Lung (tissue), 12 donors: ENCODE data around the gene PLXNB3. TPM values are rescaled to one million over a fixed set of nuclear protein-coding genes. Genes with fewer than 3 reads are reported as not detected.

Source experiments
- ATAC-seq: fragments of 200-7000 bp; cut with Tn5 transposase; one replicate; pipeline ENCODE4 v1.9.1; 2020; ENCODE audit warnings: moderate number of reproducible peaks; ENCODE audit not compliant: insufficient read depth, low FRiP score
- DNase-seq, 3 donors: peaks; one replicate each; pipeline ENCODE4 v3.0.0-alpha.2; 2013 to 2017
- H3K27ac ChIP-seq, 2 donors: one replicate each; pipeline ENCODE4 v1.5.1; 2013; ENCODE audit warnings: mild to moderate bottlenecking in 2 of 2, moderate library complexity in 2 of 2, control low read depth in 1 of 2, inconsistent platforms in 1 of 2, low read depth in 1 of 2, low read length in 1 of 2
- H3K27me3 ChIP-seq, 3 donors: one replicate each; pipeline ENCODE4 v1.5.1; 2013; ENCODE audit warnings: low read length in 2 of 3; ENCODE audit not compliant: control insufficient read depth in 3 of 3, insufficient read depth in 3 of 3
- H3K36me3 ChIP-seq, 4 donors: one replicate each; pipeline ENCODE4 v1.5.1; 2013; ENCODE audit warnings: low read length in 4 of 4, mild to moderate bottlenecking in 1 of 4, moderate library complexity in 1 of 4; ENCODE audit not compliant: control insufficient read depth in 4 of 4, insufficient read depth in 4 of 4
- H3K4me1 ChIP-seq, 5 donors: one replicate each; pipeline ENCODE4 v1.5.1; 2013; ENCODE audit warnings: low read length in 5 of 5, mild to moderate bottlenecking in 2 of 5, moderate library complexity in 1 of 5; ENCODE audit not compliant: control insufficient read depth in 5 of 5, insufficient read depth in 5 of 5
- H3K4me3 ChIP-seq: one replicate; pipeline ENCODE4 v1.5.1; 2013; ENCODE audit warnings: mild to moderate bottlenecking, control low read depth, moderate library complexity
- H3K9ac ChIP-seq, 2 donors: one replicate each; pipeline ENCODE4 v1.5.1; 2013; ENCODE audit warnings: low read length in 2 of 2, control low read depth in 1 of 2; ENCODE audit not compliant: insufficient read depth in 1 of 2
- H3K9me3 ChIP-seq, 4 donors: one replicate each; pipeline ENCODE4 v1.5.1; 2013; ENCODE audit warnings: low read length in 3 of 4, mild to moderate bottlenecking in 1 of 4, moderate library complexity in 1 of 4; ENCODE audit not compliant: control insufficient read depth in 4 of 4, insufficient read depth in 3 of 4
- WGBS, 2 donors: extraction: QIAGEN DNeasy Blood & Tissue Kit; methylation state at CpG; one replicate each; pipeline ENCODE4 v1.1.7; 2013; 5-methylcytosine and 5-hydroxymethylcytosine counted together
- polyA plus RNA-seq, 2 donors: library from polyadenylated mRNA; stranded (reverse); fragments of 200-250 nt; gene quantifications; one replicate each; pipeline ENCODE4 v1.2.1, GENCODE V29; 2013
- total RNA-seq, 2 donors: library from RNA; depleted of rRNA in 1 of 2; stranded (reverse); fragments of >200 nt in 1 of 2; gene quantifications; one replicate each; pipeline ENCODE4 v1.2.1, GENCODE V29; 2014 to 2021
- TF ChIP-seq, protein P1 (sequence below): IDR thresholded peaks from 2 replicates; pipeline ENCODE4 v1.5.1; 2012; ENCODE audit warnings: mild to moderate bottlenecking; ENCODE audit errors: control extremely low read depth, extremely low read depth
- donor health status: control.
- donor health status: control.
- donor health status: Bipolar disorder and iron deficiency.
- donor health status: healthy.
- donor health status: DM: yes; HTN: yes; CAD: no.

Gene PLXNB3
- total and polyA plus RNA-seq, 4 donors: 1.0 to 2.6 (median 1.5) TPM

GRCh38 chrX:153805436-153805835 is 41.4 kb downstream of the PLXNB3 start:
- 90 to 92% methylated on average over 13 of the region's 13 CpGs for WGBS, 2 donors
- ATAC-seq: no peak

DNA sequence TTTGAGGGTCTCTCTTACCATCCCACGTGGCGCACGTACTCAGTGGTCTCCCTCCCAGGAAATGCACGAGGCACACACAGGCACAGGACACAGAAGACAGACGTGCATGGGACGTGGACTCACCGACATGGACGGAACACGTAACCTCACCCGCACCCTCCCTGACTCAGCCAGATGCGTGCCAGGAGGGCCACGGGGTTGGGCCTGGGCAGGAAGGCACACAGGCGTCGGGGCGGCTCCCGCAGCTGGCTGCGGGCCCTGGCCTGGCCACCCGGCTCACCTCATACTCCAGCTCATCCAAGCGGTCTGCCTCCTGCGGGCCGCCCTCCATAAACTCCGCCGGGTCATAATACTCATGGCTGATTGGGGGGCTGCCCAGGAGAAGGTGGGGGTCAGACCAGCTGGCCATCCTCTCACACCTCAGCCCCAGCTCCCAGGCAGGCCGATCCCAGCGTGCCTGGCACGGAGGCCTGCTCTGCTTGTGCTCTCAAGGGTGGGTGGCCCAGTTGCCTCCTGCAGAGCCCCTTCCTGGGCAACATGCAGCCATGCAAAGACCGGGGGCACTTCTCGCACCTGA is 43.0 kb downstream of the PLXNB3 start:
- no peak overlapping the region for H3K27ac ChIP-seq
- no peaks in the 10 kb centered on the region for H3K36me3 ChIP-seq
- peaks cover 0 to 16% (median 1%) of the 10 kb centered on the region in 4 donors for H3K9me3 ChIP-seq
- no peak overlapping the region for H3K4me3 ChIP-seq
- DNase-seq: no peak
- no peak overlapping the region for H3K9ac ChIP-seq
- 86 to 89% methylated on average over 19 to 28 of the region's 28 CpGs for WGBS, 2 donors
- TF ChIP-seq, protein P1, sequence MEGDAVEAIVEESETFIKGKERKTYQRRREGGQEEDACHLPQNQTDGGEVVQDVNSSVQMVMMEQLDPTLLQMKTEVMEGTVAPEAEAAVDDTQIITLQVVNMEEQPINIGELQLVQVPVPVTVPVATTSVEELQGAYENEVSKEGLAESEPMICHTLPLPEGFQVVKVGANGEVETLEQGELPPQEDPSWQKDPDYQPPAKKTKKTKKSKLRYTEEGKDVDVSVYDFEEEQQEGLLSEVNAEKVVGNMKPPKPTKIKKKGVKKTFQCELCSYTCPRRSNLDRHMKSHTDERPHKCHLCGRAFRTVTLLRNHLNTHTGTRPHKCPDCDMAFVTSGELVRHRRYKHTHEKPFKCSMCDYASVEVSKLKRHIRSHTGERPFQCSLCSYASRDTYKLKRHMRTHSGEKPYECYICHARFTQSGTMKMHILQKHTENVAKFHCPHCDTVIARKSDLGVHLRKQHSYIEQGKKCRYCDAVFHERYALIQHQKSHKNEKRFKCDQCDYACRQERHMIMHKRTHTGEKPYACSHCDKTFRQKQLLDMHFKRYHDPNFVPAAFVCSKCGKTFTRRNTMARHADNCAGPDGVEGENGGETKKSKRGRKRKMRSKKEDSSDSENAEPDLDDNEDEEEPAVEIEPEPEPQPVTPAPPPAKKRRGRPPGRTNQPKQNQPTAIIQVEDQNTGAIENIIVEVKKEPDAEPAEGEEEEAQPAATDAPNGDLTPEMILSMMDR: no peak
- ATAC-seq: no peak
- H3K4me1 ChIP-seq: no peaks in the 10 kb centered on the region
- no peaks in the 10 kb centered on the region for H3K27me3 ChIP-seq

More at GRCh38 chrX:153805436-153805835, 41.4 kb downstream of the PLXNB3 start:
- no peak for DNase-seq
- Histone ChIP-seq H3K4me3 (no peak overlapping the region), H3K36me3 (no peaks in the 10 kb centered on the region), H3K27ac (no peak overlapping the region), H3K27me3 (no peaks in the 10 kb centered on the region), H3K9ac (no peak overlapping the region), H3K4me1 (no peaks in the 10 kb centered on the region), H3K9me3 (peaks cover 0 to 19% (median 0%) of the 10 kb centered on the region in 4 donors)
- TF ChIP-seq, protein P1: no peak

DNA sequence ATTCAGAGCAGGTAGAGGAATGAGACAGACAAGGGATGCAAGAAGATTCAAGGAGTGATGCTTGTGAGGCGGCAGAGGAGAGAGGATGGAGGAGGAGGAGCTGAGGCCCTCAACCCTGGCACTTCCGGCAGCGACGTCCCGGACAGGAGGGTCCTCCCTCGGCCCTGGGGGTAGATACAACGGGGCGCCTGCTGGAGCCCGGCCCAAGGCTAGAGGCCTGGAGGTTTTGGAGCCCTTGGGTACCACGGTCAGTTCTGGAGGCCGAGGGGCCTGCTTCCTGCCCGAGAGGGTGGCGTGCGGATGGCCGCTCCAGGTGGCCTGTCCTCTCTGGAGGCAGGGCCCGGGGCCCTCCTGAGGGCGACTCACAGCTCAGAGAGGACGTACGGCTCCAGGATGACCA is 43.9 kb downstream of the PLXNB3 start:
- peaks cover 0 to 19% (median 2%) of the 10 kb centered on the region in 4 donors for H3K9me3 ChIP-seq
- TF ChIP-seq, protein P1: no peak

DNA sequence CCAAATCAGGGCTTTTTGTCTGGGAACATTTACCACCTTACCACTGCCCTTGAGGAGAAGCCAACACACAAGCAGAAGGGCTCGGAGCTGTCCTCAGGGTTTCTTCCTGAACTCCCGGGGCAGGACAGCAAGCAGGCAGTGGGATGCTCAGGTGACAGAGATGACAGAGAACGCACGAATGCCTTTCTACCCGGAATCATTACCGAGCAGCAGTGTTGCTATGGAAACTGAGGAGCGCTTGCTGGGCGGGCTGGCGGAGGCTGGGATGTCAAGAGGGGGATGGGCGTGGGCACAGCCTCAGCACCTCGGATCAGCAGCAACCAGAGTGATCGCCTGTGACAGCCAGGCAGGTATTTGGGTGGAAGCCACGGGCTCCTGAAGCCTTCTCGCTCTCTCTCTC is 48.2 kb downstream of the PLXNB3 start:
- TF ChIP-seq, protein P1: no peak
- Histone ChIP-seq H3K9ac (no peak overlapping the region), H3K4me1 (no peaks in the 10 kb centered on the region), H3K27me3 (peaks cover 0 to 5% (median 0%) of the 10 kb centered on the region in 3 donors), H3K9me3 (peaks cover 0 to 17% (median 2%) of the 10 kb centered on the region in 4 donors), H3K27ac (no peak overlapping the region), H3K4me3 (no peak overlapping the region), H3K36me3 (no peaks in the 10 kb centered on the region)
- ATAC-seq (no peak), DNase-seq (no peak)
- 66 to 79% methylated on average over 14 of the region's 14 CpGs for WGBS, 2 donors

More for the DNA sequence above, 43.9 kb downstream of the PLXNB3 start:
- 89 to 91% methylated on average over 12 to 19 of the region's 19 CpGs for WGBS, 2 donors
- Histone ChIP-seq H3K9ac (no peak overlapping the region), H3K36me3 (no peaks in the 10 kb centered on the region), H3K4me1 (no peaks in the 10 kb centered on the region), H3K4me3 (no peak overlapping the region), H3K27ac (no peak overlapping the region), H3K27me3 (peaks cover 0 to 5% (median 0%) of the 10 kb centered on the region in 3 donors)
- DNase-seq (no peak), ATAC-seq (no peak)
